Dermis microvascular lymphatic vessel endothelial cell (primary cell): Measurements from ENCODE around the gene MAJIN. TPM values are rescaled to one million over a fixed set of nuclear protein-coding genes. Genes with fewer than 3 reads are reported as not detected.

ENCODE experiments used
- DNase-seq, 2 donors: peaks; one replicate each; pipeline versions ENCODE4 v3.0.0 to v3.0.0-alpha.2; 2010; ENCODE audit warnings: low read depth in 2 of 2
- total RNA-seq: library from RNA; depleted of rRNA; stranded (reverse); fragments of >200 nt; gene quantifications from 2 replicates; pipeline ENCODE4 v1.2.1, GENCODE V29; 2014

The MAJIN gene
- total RNA-seq, 1 donor from 2014 or later: not detected

DNA sequence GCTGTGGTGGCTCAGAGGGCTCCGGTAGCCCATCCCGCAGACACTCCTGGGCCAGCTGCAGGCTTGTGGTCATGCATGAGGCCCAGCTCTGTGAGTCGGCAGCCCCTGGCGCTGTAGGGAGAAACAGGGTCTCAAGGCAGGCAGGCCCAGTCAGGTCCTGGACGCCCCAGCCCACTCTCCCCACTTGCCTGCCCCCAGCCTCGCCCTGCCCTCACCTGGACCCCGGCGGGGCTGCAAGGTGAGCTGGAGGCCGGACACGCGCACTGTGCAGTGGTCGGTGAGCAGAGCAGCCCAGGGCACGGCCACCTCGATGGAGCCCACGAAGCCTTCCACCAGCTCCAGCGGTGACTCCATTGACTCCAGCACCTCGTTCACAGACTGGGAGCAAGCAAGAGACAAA is 57.8 kb downstream of the MAJIN start:
- DNase-seq: no peak

DNA sequence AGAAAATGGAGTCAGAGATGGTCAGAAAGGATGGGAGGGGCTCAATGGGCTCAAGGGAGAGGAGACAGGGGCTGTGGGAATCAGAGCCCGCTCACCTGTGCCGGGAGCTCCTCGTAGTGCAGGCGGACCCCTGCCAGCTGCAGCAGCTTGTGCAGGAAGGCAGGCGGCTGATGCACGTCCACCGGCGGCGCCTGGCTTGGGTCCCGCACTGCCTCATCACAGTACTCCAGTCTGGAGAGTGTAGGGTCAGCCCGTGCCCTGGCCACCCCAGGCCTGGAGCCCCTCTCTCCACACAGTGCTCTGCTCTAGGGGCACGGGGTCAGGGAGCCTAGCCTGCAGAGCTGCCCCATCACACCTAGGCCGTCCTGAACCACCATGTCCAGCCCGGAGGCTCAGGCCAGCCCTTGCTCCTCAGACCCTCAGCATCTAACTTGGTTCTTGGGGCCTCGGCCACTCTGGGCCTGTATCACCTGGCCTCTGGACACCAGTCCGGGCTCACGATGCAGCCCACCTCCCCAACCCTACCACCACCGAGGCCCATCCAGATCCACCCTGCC is 58.7 kb downstream of the MAJIN start:
- DNase-seq: no peak

DNA sequence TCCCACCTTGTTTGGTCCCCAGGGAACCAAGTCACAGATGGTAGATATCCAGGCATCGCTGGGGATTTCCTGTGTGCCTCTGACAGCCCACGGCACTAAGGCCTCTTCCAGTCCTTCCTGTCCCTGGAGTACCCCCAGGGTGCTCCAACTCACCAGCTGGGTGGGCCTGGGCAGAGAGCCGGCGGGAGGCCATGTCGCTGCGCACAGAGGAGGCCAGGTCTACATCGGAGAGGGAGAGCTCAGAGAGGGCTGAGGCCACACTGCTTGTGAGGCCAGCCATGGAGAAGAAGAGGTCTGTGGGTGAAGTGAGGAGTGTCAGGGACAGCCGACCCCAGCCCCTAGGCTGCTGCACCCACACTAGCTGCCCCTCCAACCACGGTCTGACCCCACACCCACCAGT is 60.2 kb downstream of the MAJIN start:
- no peak for DNase-seq

DNA sequence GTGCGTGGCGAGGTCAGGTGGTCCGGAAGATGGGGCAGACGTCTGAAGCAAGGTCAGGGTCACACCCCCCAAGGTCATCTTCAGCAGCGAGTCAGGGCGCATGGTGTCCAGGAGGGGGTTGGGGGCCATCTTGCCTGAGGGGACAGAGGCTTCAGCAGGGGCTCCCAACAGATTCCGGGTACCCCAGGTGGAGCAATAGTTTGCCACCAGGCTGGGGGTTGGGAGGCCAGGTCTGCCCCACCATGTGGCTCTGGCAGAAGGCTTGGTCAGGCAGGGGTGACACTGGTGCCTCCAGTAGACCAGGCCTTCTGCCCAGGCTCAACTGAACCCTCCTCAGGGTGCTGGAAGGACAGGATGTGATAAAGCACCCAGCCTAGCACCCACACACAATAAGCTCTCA is 60.8 kb downstream of the MAJIN start:
- DNase-seq: no peak

DNA sequence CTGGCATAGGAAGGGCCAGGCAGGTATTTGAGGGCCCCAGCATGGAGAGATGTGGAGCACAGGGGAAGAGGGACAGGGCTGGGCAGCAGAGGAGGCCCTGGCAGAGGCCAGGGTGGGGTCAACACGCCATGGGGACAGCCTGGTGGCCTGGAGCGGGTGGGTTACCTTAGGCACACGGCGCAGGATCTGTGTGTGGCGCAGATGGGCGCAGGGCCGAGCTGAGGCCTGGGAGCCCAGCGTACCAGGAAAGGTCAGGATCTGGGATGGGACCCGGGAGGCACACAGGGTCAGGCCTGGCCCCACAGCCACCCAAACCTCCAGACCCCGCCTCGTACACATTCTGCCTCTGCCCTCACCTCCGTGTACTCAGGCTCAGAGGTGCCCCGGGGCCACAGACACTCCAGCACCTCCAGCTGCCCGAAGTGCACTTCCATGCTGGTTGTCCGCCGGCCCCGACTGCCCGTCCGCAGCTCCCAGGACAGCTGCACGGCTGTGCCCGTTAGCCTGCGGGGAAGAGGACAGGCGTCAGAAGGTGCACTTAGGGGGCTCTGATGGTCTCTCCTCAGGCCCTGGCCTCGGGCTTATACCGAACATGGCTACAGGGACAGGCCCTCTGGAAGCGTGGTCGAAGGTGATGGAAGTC is 61.3 kb downstream of the MAJIN start:
- no peak for DNase-seq

DNA sequence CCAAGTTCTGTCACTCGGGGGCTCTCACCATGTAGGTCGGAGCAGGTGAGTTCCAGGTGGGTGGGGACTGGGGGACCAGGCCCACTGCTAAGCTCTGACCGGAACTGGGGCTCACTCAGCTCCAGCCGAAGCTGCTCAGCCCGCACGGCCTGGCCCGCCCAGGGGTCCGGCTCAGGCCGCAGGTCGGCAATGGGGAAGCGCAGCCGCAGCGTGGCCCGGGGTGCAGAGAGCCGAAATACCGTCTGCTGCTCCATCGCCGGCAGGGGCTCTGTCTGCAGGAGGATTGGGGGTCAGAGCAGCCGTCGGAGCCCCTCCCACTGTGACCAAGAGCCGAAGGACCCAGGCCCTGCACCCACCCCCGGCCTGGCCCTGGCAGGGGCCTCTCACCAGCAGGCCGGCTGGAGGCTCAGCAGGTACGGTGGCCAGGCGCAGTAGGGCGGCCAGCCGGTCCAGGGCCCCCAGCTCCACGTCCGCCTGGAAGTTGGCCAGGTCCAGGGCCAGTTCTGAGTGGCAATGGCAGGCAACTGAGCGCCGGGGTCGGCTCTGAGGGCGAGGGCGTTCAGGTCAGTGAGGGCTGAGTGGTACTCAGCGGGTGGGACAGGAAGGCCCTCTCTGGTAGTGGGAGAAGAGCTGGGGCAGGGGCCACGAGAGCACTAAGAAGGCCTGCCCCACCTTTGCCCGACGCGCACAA is 62.1 kb downstream of the MAJIN start:
- DNase-seq: no peak

DNA sequence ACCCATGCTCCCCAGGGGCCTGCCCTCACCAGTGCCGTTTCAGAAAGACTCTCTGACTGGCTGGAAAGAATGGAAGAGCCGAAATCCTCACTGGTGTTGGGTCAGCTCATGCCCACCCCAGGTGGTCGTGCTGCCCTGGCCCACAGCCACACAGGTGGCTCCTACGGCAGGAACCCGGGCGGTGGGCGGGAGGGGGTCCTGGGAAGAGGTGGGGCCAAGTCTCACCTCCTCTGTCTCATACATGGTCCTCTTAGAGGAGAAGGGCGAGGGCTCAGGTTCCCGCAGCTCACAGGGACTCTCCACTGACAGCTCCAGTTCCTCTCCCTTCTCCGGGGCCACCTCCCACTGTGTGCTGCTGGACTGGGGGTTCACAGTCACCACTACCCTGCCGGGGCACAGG is 63.1 kb downstream of the MAJIN start:
- DNase-seq: no peak

DNA sequence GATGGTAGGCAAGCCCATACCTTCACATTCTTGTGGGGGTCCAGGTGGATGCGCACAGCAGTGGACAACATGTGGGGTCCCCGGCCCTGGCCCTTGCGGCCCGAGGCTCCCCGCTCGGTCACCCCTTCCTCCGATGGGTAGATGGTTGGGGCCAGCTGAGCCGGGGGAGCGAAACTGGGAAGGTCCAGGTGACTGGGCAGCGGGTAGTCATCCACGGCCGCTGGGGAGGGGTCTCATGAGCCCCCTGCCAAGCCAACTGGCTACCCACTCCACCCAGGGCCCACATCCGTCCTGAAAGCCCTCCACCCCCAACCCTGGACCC is 65.6 kb downstream of the MAJIN start:
- DNase-seq: no peak

DNA sequence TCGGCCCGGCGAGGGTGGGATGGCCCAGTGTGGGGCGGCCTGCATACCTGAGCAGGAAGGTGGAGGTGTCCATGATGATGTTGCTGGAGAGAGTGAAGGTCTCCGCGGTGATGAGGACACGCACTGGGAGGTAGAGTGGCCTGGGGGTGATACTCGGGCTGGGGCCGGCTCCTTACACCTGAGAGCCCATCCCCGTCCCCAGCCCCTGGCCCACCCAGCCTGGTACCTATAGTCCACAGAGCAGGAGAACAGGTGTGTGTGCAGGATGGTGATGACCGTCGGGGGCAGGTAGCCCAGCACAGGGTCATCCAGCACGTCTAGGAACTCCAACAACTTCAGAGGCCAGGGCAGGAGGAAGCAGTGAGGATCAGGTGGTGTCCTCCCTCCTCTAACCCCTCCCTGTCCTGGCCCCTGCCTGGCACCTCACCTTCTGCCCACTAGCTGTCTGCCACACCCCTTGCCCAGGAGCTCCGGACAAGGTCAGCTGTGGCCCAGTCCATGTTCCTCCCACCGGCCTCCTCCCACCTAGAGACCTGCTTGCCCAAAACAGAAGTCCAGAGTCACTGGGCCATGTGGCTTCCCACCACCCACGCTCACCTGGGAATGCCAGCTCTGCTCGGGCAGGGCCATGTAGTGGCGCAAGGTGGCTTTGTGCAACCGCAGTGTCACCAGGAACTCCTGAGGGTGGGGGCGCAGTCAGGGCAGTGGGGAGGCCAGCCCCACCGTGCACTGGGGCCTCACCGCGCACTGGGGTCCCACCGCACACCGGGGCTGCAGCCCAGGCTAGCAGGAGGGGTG is 66.2 kb downstream of the MAJIN start:
- no peak for DNase-seq

DNA sequence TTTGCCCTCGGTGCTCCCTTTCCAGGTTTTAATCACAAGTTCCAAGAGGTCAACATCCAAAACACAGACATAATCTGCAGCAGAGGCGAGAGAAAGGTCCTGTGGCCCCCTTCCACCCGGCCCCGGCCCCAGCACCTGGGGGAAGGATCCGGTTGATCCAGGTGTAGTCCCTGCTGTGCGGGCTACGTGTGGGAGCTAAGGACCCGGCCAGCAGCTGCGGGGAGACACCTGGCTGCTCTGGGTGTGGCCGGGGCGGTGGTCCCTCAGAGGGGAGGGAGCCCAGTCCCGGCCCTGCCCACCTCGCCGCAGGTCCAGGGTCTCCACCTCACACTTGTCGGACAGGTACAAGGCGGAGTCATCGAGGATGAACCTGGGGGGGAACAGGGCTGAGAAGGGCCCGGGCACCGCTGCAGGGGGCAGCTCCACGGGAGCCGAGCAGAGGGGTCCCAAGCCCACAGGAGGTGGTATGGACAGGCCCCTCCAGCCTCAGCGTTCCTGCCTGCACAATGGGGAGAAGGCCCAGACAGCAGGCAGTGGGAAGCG is 68.5 kb downstream of the MAJIN start:
- DNase-seq: no peak

DNA sequence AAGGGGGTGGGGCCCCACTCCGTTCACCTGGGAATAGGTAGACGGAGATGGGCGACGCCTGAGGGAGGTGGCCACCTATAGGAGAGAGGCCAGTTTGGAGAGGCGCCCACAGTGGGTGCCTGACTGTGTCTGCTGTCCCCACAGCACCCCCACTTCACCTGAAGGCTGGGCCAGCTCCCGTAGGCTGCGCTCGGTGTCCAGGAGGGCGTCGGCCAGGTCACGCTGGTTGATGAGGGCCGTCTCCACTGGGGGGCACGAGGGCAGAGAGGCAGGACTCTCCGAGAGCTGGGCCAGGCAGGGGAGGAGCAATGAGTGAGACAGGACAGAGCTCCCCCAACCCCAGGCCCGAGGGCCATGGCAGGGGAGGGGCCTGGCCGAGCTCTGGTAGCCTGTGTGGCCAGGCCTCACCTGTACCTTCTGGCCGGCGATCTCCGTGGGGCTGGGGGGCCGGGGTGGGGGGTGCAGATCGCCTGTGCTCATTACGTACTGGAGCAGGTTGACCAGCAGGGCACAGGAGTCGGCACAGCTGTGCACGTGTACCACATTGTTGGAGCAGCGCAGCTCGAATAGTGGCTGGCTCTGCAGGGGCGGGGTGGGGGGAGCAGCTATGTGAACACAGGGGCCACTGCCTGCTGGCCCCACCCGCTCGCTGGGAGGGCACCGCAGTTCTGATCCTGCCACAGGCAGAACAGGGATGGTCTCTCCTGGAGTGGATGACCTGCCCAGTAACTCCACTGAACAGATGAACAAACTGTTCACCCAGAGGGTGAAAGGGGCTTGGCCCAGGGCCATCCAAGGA is 69.6 kb downstream of the MAJIN start:
- no peak for DNase-seq

DNA sequence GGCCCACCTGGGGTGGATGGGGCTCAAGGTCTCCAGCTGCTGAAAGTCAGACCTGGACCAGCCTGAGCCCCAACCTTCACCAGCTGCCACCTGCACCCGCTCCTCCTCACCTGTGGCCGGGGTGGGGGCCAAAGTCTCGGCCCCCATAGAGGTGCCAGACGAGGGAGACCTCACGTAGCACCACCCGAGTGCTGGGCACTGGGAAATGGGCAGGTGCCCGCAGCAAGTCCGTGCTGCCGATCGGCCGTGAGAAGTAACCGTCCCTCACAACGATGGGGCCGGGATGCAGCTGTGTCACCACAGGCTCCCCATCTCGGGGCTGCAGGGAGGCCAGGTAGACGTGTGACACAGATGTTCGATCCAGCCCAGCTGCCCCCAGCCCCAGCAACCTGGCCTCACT is 71.1 kb downstream of the MAJIN start:
- DNase-seq: no peak

DNA sequence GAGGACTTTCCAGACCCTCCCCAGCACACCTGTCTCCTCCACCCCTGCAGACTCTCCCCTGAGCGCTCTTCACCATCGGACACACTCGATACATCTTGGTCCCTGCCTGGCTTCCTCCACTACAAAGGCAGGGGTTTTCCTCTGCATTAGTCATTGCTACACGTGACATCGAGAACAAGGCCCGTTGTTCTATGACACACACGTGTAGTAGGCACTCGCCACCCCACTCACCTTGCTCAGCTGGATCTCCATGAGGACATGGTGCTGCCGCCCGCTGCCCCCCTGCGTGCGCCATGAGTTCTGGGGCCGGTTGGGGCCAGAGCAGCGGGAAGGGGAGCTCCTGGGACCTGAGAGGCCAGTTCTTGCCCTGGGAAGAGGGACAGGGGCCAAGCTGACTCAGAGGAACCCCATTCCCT is 71.6 kb downstream of the MAJIN start:
- peak in 1 of 2 donors; percentile 47 for DNase-seq

DNA sequence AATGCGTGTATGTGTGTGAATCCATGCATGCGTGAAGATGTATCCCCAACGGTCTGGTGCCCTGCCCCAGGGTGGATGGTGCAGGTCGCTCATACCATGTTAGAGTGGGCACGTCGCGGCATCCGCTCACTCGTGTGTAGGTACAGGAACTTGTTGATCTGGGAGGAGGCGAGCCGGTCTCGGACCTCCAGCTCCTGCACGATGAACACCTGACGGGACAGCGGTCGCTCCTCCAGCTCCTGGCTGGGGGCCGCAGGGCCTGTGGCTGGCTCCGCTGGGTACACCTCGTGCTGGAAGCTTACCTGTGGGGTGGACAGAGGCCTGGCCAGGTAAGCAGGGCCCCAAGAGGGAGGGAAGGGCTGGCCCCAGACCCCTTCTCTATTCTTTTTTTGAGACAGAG is 73.4 kb downstream of the MAJIN start:
- no peak for DNase-seq

DNA sequence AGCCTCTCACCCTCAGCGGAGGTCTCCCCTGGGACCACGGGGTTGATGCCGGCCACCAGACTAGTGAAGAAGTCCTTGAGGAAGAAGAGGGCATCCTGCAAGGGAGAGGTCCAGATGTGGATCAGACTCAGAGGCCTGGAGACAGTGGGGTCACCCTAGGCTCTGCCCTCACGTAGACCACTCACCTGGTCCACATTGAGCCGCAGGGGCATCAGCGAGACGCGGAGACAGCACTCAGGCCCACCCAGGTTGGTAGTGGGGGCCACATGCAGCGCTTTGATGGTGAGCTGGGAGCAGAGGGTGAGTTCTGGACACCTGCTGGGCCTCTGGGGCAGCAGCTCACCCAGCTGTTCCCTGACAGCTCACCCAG is 73.8 kb downstream of the MAJIN start:
- no peak for DNase-seq

DNA sequence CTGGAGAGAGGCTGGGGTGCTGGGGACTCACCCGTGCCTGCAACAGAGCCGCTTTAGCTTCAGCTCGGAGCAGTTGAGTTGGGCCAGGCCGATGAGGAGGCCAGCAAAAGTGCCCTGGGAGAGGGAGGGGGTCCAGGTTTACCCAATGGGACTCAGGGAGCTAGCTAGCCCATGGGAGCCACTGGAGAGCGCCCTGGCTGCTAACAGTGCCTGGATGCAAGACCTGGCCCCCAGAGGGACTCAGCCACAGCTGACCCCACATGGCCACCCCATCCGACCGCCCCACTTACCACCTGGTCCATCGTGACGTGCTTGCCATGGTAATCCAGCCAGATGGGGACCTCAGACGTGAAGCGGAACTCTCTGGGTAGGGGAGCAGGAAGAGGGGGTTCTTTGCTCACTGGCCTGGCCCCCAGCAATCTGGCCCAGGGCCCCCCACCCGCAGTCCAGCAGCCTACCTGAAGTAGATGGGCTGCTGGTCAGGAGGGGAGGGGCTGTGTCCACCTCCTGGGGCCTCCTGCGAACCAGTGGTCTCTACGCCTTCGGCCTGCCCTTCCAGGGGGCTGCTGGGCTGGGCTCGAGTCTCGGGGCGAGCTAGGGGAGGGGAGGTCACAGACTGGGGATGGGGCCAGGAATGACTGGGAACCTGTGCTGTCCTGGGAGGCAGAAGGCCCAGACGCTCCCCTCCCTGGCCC is 74.4 kb downstream of the MAJIN start:
- DNase-seq: no peak

DNA sequence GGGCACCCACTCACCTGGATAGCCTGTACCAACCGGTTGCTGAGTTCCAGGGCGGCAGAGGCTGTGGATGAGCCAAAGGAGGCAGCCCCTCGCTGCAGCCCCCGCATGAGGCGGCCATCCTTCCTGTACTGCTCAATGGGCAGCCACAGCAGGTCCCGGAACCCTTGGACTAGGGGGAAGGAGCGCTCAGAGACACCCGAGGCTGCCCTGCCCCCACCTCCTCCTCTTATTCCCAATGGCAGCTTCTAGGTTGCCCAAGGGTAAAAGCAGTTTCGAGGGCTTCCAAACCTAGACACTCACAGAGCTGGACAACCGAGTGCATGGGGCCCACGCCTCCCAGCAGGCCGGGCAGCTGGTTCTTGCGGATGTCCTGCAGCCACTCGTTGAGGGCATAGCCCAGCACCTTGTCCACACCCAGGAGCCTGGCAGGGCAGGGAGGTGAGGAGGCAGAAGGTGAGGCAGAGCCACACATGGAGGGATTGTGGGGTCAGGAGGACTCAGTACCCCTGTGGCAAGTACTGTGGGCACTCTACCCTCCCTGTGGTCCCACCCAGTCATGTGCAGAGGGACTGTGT is 75.4 kb downstream of the MAJIN start:
- DNase-seq: no peak

DNA sequence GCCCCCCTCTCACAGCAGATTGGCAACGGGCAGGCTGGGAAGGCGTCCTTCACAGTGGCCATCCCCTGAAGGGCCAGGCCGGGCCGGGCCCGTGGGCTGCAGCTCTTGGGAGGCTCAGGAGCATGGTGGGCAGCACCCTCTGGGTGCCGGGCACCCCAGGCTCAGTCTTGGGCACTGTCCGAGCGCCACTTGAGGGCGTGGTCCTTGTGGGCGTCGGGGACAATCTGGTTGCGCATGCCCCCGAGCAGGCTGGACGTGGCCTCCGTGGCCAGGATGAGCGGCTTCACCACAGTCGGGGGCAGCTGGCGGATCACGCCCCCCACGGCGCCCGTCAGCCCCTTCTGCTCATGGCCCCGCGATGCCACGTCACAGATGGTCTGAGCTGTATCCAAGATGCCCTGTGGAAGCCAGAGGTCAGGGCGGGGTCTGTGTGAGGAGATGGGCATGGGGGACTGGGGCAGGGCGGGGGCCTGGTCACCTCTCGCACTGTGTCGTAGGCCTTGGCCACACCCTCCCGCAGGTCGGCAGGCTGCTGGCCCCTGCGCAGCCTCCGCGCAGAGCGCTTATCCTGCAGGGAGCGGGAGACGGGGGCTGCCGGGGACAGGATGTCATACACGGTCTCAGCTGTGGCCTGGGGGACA is 77.0 kb downstream of the MAJIN start:
- DNase-seq: no peak

DNA sequence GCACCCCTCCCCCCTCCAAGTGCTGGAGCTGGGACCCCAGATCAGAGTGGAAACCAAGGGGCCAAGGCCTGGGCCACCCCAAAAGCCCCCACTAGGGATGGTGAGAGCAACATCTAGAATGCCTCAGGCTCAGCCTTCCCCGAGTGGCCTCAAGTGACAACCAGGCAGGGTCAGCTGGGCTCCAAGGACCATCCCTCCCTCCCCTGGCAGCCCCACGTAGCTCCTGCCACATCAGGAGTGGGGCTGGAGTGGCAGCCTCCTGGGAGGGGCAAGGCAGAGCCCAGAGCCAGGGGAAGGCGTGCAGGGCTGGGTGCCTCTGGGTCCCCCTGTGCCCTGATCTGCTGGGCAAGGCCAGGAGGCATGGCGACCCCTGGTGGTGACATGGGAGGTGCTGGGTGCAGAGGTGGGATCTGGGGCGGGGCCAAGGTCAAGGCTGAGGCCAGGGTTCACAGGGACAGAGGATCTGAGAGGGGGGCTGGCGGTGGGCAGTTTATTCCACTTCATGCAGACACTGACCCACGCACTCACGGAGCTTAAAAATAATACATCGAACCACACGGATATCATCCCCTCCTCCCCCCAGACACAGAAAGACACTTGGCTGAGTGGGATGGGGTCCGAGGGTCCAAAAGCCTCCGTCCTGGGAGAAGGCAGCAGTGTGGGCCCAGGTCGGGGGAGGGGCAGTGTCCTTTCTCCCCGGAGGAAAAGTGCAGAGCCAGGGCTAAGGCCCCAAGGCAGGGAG is 77.7 kb downstream of the MAJIN start:
- DNase-seq: peak in 1 of 2 donors; percentile 66
